ENCODE results near the gene FOXQ1. TPM values are rescaled to one million over a fixed set of nuclear protein-coding genes. Genes with fewer than 3 reads are reported as not detected.
A peak's percentile ranks its signal among the peaks of the same experiment; 100 is the strongest.

FOXQ1 gene
- total and polyA plus RNA-seq, 9 of the 15 experiments (the other 6 are each of a cell fraction or from before 2014, with no cell fraction given): not detected

DNA sequence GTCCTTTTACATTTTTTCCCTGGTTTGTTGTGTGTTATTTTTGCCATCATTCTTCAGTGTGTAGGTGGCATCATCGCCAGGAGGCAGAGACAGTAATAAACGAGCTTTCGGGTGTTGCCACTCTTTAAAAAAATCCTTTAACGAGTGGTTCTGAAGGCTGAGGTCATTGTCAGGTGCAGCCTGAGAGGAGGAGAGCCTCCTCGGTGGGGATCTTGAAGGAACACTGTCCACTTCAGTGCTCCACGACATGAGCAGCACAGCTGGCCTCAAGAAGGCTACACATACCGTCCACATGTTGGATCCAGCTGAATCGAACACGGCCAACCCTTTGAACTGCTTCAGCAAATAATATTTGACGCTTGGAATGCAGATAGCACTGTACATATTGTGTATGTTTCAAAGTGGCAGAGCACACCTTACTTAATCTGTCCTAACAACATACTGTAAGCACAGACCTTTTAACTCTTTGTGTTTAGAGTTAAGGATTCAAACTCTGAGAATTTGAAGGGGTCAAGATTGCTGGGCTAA lies 48.0 kb upstream of the FOXQ1 start:
- Histone ChIP-seq H3K9ac (ENCODE audit: insufficient read depth in 1 of 2, low read depth in 2 of 2, low read length in 2 of 2) (no peak overlapping the region), H3K9me1 (ENCODE audit: control insufficient read depth, insufficient read depth, low read length) (no peaks in the 10 kb centered on the region), H4K20me1 (replicated peaks; ENCODE audit: control insufficient read depth, insufficient read depth, low read length) (no peaks in the 10 kb centered on the region), H3K4me2 (ENCODE audit: insufficient read depth, low read length) (no peak overlapping the region), H3K27me3 (ENCODE audit: control insufficient read depth in 2 of 2, insufficient read depth in 2 of 2, low read length in 2 of 2) (peaks cover 0 to 19% of the 10 kb centered on the region in 2 experiments; a peak in 2 of 5 replicates), H3K4me3 (no peak overlapping the region), H3K27ac (ENCODE audit: extremely low read depth, low read depth, low read length) (no peak overlapping the region), H3K4me1 (replicated peaks in 1 of 2; ENCODE audit: control insufficient read depth in 2 of 2, insufficient read depth in 2 of 2, low read length in 2 of 2) (no peaks in the 10 kb centered on the region), H3K9me3 (replicated peaks; ENCODE audit: control insufficient read depth, insufficient read depth, low read depth, low read length) (no peaks in the 10 kb centered on the region), H2AFZ (ENCODE audit: low read depth, low read length) (no peak overlapping the region), H3K36me3 (ENCODE audit: control insufficient read depth, insufficient read depth, low read length) (no peaks in the 10 kb centered on the region), H3K79me2 (ENCODE audit: control insufficient read depth, insufficient read depth, low read length) (no peaks in the 10 kb centered on the region)
- in situ Hi-C loops (cut with MboI) (no loop called here), intact Hi-C loops (cut with micrococcal nuclease) (no loop called here)
- ATAC-seq (no peak), DNase-seq (ENCODE audit: extremely low read depth in 1 of 4, low spot score in 3 of 4) (no peak), FAIRE-seq (no peak)
- CTCF ChIA-PET (ENCODE audit: low intra/inter-chr PET ratio): no interaction called here
- TF ChIP-seq NFATC3 (IDR thresholded peaks at IDR 0.05) (no peak), DDX20 (tag; IDR thresholded peaks at IDR 0.05; ENCODE audit: low read depth) (no peak)
- under 1% methylated on average over 10 of the region's 10 CpGs for WGBS (ENCODE audit: insufficient coverage, low coverage, missing lambda C conversion rate)
- no TSS peak for BruUV-seq (replicated peaks)
- POLR2A ChIA-PET: interaction anchor here (0.6 kb wide), 1 partner anchor 466 kb away, joined by 3 read pairs; no protein-coding TSS in a partner anchor

DNA sequence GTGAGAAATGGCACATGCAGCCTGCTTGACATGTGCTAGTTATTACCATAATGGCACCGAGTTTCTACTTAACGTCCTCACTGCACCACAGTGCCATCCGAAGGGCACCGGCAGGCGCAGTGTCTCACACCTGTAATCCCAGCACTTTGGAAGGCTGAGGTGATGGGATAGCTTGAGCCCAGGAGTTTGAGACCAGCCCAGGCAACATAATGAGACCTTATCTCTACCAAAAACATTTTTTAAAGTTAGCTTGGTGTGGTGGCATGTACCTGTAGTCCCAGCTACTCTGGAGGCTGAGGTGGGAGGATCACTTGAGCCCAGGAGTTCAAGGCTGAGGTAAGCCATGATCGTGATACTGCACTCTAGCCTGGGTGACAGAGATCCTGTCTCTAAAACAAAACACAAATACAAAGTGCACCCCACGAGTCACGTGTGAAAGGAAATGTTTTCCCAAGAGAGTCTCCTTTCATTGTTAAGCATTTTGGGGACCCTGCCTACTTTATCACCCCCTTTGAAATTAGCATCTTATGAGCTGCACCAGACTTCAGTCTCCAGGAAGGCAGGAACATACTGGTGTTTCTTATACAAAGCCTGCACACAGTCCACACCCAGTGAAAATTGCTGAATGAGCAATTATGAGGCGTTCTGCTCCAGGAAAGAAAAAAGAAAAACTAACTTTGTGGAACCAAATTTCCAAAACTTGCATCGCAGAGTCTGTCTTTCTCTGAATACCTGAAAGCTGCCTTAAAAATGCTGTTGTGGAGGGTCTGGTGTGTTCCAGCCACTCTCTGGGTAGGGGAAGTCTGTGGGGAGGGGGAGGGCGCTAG lies 47.1 kb upstream of the FOXQ1 start:
- FAIRE-seq (no peak), DNase-seq (ENCODE audit: extremely low read depth in 1 of 4, low spot score in 3 of 4) (no peak), ATAC-seq (no peak)
- under 1% methylated on average over 11 of the region's 11 CpGs for WGBS (ENCODE audit: insufficient coverage, low coverage, missing lambda C conversion rate)
- Histone ChIP-seq H4K20me1 (replicated peaks; ENCODE audit: control insufficient read depth, insufficient read depth, low read length) (no peaks in the 10 kb centered on the region), H3K79me2 (ENCODE audit: control insufficient read depth, insufficient read depth, low read length) (no peaks in the 10 kb centered on the region), H3K4me3 (no peak overlapping the region), H3K9me1 (ENCODE audit: control insufficient read depth, insufficient read depth, low read length) (no peaks in the 10 kb centered on the region), H2AFZ (ENCODE audit: low read depth, low read length) (no peak overlapping the region), H3K4me2 (ENCODE audit: insufficient read depth, low read length) (no peak overlapping the region), H3K27me3 (ENCODE audit: control insufficient read depth in 2 of 2, insufficient read depth in 2 of 2, low read length in 2 of 2) (peaks cover 0 to 19% of the 10 kb centered on the region in 2 experiments; a peak in 1 of 5 replicates), H3K9ac (ENCODE audit: insufficient read depth in 1 of 2, low read depth in 2 of 2, low read length in 2 of 2) (no peak overlapping the region), H3K27ac (ENCODE audit: extremely low read depth, low read depth, low read length) (no peak overlapping the region), H3K36me3 (ENCODE audit: control insufficient read depth, insufficient read depth, low read length) (no peaks in the 10 kb centered on the region), H3K4me1 (replicated peaks in 1 of 2; ENCODE audit: control insufficient read depth in 2 of 2, insufficient read depth in 2 of 2, low read length in 2 of 2) (no peaks in the 10 kb centered on the region), H3K9me3 (replicated peaks; ENCODE audit: control insufficient read depth, insufficient read depth, low read depth, low read length) (no peaks in the 10 kb centered on the region)
- in situ Hi-C loops (cut with MboI) (no loop called here), intact Hi-C loops (cut with micrococcal nuclease) (no loop called here)
- ChIA-PET CTCF (ENCODE audit: low intra/inter-chr PET ratio) (no interaction called here), POLR2A (no interaction called here)
- BruUV-seq (replicated peaks): no TSS peak
- TF ChIP-seq TCFL5 (CRISPR knock-in tag; conservative IDR thresholded peaks at IDR 0.05): no peak
- peak; percentile 71 for TF ChIP-seq C11orf30 (IDR thresholded peaks at IDR 0.05; ENCODE audit: low read depth)
- no peak for TF ChIP-seq ZNF143 (CRISPR knock-in tag; IDR thresholded peaks at IDR 0.05)
- TF ChIP-seq SAP30 (IDR thresholded peaks at IDR 0.05; ENCODE audit: borderline replicate concordance, insufficient read depth, low read depth, low read length, poor library complexity, severe bottlenecking): no peak
- peak; percentile 75 for TF ChIP-seq MAFG (tag; conservative IDR thresholded peaks at IDR 0.05)
- TF ChIP-seq MAFF (IDR thresholded peaks at IDR 0.05; ENCODE audit: low read length): peak; percentile 83
- no peak for TF ChIP-seq PHTF2 (CRISPR knock-in tag; IDR thresholded peaks at IDR 0.05)
- peak; percentile 75 for TF ChIP-seq MAFK (IDR thresholded peaks at IDR 0.05; ENCODE audit: low read length)
- TF ChIP-seq CAMTA2 (CRISPR knock-in tag; conservative IDR thresholded peaks at IDR 0.05): no peak
- TF ChIP-seq ZNF316 (IDR thresholded peaks at IDR 0.05): peak; percentile 81

All from K562 (cell line).